ENCODE results near the gene S100Z. TPM values are rescaled to one million over a fixed set of nuclear protein-coding genes. Genes with fewer than 3 reads are reported as not detected.

Gene S100Z
- total and polyA plus RNA-seq, 2 of the 8 experiments (the other 6 are each of a cell fraction or from before 2014, with no cell fraction given): 0.30 TPM; not detected in 1

DNA sequence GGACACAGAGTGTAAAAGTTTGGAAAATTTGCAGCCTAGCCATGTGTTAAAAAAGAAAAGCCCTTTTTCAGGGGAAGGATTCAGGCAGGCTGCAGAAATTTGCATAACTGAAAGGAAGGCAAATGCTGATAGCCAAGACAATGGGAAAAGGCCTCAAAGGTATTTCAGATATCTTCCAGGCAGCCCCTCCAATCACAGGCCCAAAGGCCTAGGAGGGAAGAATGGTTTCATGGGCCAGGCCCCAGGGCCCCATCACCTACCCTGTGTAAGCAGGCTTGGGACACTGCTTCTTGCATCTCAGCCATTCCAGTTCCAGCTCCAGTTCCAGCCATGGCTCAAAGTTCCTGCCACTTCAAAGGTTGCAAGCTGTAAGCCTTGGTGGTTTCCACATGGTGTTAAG lies 4.8 kb downstream of the S100Z start:
- Histone ChIP-seq H4K20me1 (replicated peaks in 1 of 2; ENCODE audit: control insufficient read depth in 1 of 2, insufficient read depth in 2 of 2, low read length in 2 of 2) (no peaks in the 10 kb centered on the region), H3K4ac (replicated peaks; ENCODE audit: insufficient read length, low read depth, low read length) (no peak overlapping the region), H2AFZ (ENCODE audit: low read length) (no peak overlapping the region), H3K9ac (replicated peaks in 1 of 4; ENCODE audit: extremely low read depth in 1 of 4, low read depth in 3 of 4, low read length in 3 of 4) (no peak overlapping the region), H3K23me2 (ENCODE audit: low read depth, low read length) (no peaks in the 10 kb centered on the region), H3K4me3 (ENCODE audit: extremely low read depth in 1 of 4, insufficient read depth in 2 of 4, low read depth in 3 of 4, low read length in 4 of 4) (no peak overlapping the region), H2BK12ac (ENCODE audit: low read depth, low read length) (no peak overlapping the region), H2BK15ac (ENCODE audit: low read length) (no peak overlapping the region), H3K9me3 (ENCODE audit: insufficient read depth in 2 of 2, low read depth in 1 of 2, low read length in 1 of 2) (peaks cover 10% of the 10 kb centered on the region in 2 experiments), H3K18ac (ENCODE audit: extremely low read depth, low read length) (no peak overlapping the region), H4K5ac (ENCODE audit: insufficient read length, low read depth, low read length) (no peak overlapping the region), H3K14ac (ENCODE audit: insufficient read length) (no peak overlapping the region), H3K79me2 (ENCODE audit: control insufficient read depth in 1 of 2, insufficient read depth in 2 of 2, low read length in 2 of 2) (no peaks in the 10 kb centered on the region), H2BK5ac (ENCODE audit: low read depth, low read length) (no peak overlapping the region), H4K8ac (ENCODE audit: extremely low read depth, insufficient read depth, low read length) (no peak overlapping the region), H3K79me1 (ENCODE audit: low read depth, low read length) (no peaks in the 10 kb centered on the region), H3K27me3 (replicated peaks in 1 of 4; ENCODE audit: control insufficient read depth in 3 of 4, extremely low read depth in 1 of 4, insufficient read depth in 3 of 4, low read length in 3 of 4) (no peaks in the 10 kb centered on the region), H3K4me1 (replicated peaks in 1 of 4; ENCODE audit: control insufficient read depth in 3 of 4, insufficient read depth in 4 of 4, low read length in 3 of 4) (0 out of 7 replicates have a peak, but pooled peaks cover 0 to 2% (median 0%) of the 10 kb centered on the region in 4 experiments), H3K27ac (ENCODE audit: low read depth, low read length) (no peak overlapping the region), H4K91ac (replicated peaks; ENCODE audit: insufficient read length, low read length) (no peak overlapping the region), H3K4me2 (ENCODE audit: insufficient read depth in 1 of 2, low read depth in 2 of 2, low read length in 2 of 2) (no peak overlapping the region), H2BK20ac (ENCODE audit: low read length) (no peak overlapping the region), H3K56ac (replicated peaks; ENCODE audit: insufficient read length, low read depth, low read length) (no peak overlapping the region), H3K36me3 (ENCODE audit: control insufficient read depth in 2 of 4, insufficient read depth in 4 of 4, low read length in 3 of 4) (no peaks in the 10 kb centered on the region; a peak in 1 of 8 replicates), H3K23ac (ENCODE audit: insufficient read length) (no peak overlapping the region), H2BK120ac (replicated peaks; ENCODE audit: low read depth, low read length) (no peak overlapping the region), H2AK5ac (ENCODE audit: low read depth, low read length) (no peak overlapping the region)
- POLR2A ChIA-PET (ENCODE audit: partially characterized antibody): no interaction called here
- CTCF ChIA-PET (ENCODE audit: partially characterized antibody): no interaction called here
- no peak for FAIRE-seq
- no peak for DNase-seq (ENCODE audit: low read depth in 1 of 2, low spot score in 2 of 2)
- TF ChIP-seq EZH2 (IDR thresholded peaks at IDR 0.05; ENCODE audit: low read depth, low read length, severe bottlenecking) (no peak), USF2 (IDR thresholded peaks at IDR 0.05; ENCODE audit: low read length) (no peak), HDAC2 (IDR thresholded peaks at IDR 0.05; ENCODE audit: borderline replicate concordance in 1 of 2, low read depth in 2 of 2, low read length in 2 of 2) (no peak), TBP (IDR thresholded peaks at IDR 0.05; ENCODE audit: low read depth, low read length) (no peak), RFX5 (IDR thresholded peaks at IDR 0.05; ENCODE audit: borderline replicate concordance, low read depth, low read length) (no peak), CREB1 (IDR thresholded peaks at IDR 0.05) (no peak), SP2 (IDR thresholded peaks at IDR 0.05; ENCODE audit: low read length) (no peak), SUZ12 (IDR thresholded peaks at IDR 0.05; ENCODE audit: low read length) (no peak), SP1 (IDR thresholded peaks at IDR 0.05; ENCODE audit: low read depth, low read length) (no peak), KDM5A (IDR thresholded peaks at IDR 0.05; ENCODE audit: low read length) (no peak), EP300 (IDR thresholded peaks at IDR 0.05; ENCODE audit: borderline replicate concordance in 1 of 2, low read depth in 2 of 2, low read length in 2 of 2) (no peak), CBX8 (IDR thresholded peaks at IDR 0.05; ENCODE audit: borderline replicate concordance, low read depth, low read length) (no peak), TEAD4 (IDR thresholded peaks at IDR 0.05; ENCODE audit: low read depth, low read length) (no peak)
- TF ChIP-seq, protein P1, sequence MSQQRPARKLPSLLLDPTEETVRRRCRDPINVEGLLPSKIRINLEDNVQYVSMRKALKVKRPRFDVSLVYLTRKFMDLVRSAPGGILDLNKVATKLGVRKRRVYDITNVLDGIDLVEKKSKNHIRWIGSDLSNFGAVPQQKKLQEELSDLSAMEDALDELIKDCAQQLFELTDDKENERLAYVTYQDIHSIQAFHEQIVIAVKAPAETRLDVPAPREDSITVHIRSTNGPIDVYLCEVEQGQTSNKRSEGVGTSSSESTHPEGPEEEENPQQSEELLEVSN (IDR thresholded peaks at IDR 0.05): no peak
